A549 (cell line): ENCODE data around the gene NLK. TPM values are rescaled to one million over a fixed set of nuclear protein-coding genes. Genes with fewer than 3 reads are reported as not detected.

ENCODE experiments used
- ATAC-seq, 2 experiments: fragments of 200-7000 bp in 1 of 2; fragments of >200 bp in 1 of 2; cut with Nextera tagmentation in 1 of 2; cut with Tn5 transposase in 1 of 2; 3 replicates each; pipeline versions ENCODE4 v1.8.0 to v1.9.1; 2018 to 2020; ENCODE audit warnings: mild to moderate bottlenecking in 1 of 2, moderate library complexity in 1 of 2
- CTCF ChIA-PET: fragments of 300-600 bp; sonication (Branson Sonifier 250); formaldehyde crosslinking; extraction: SDS; loops from one replicate; lab custom pipeline; 2021; ENCODE audit warnings: antibody characterized with exemption, inconsistent platforms; lab: Yijun Ruan, JAX
- POLR2A ChIA-PET: fragments of 350-600 bp; formaldehyde crosslinking; extraction: SDS; loops from one replicate; lab custom pipeline; 2021; ENCODE audit warnings: antibody characterized with exemption, inconsistent platforms; lab: Yijun Ruan, JAX
- DNase-seq, 2 experiments: peaks; one replicate each; pipeline versions ENCODE4 v3.0.0 to v3.0.0-alpha.2; 2011 to 2016; ENCODE audit warnings: low read depth in 1 of 2, low spot score in 1 of 2
- FAIRE-seq: peaks from 2 replicates; lab custom pipeline; 2011; peaks lifted over from hg19 to GRCh38; lab: Jason Lieb, UNC
- H3K27ac ChIP-seq, 2 experiments: fragments of >200 bp; sonication (Bioruptor Twin); formaldehyde crosslinking; 3 replicates each; pipeline ENCODE4 v1.5.1; 2016 to 2017
- H3K4me1 ChIP-seq: fragments of >200 bp; sonication (Bioruptor Twin); formaldehyde crosslinking; 3 replicates; pipeline ENCODE4 v1.6.1; 2016
- H3K4me2 ChIP-seq: fragments of >200 bp; sonication (Bioruptor Twin); formaldehyde crosslinking; 3 replicates; pipeline ENCODE4 v1.6.1; 2016
- H3K4me3 ChIP-seq: fragments of >200 bp; sonication (Bioruptor Twin); formaldehyde crosslinking; 3 replicates; pipeline ENCODE4 v1.5.1; 2016
- H3K9me3 ChIP-seq: fragments of >200 bp; sonication (Bioruptor Twin); formaldehyde crosslinking; 3 replicates; pipeline ENCODE4 v1.6.1; 2016
- ATOH8 ChIP-seq: fragments of 250-450 bp; sonication (Bioruptor Pico); IDR thresholded peaks from 2 replicates; pipeline ENCODE4 v1.5.0; 2020; ENCODE audit warnings: low read depth, mild to moderate bottlenecking, moderate library complexity
- BCL3 ChIP-seq: fragments of >200 bp; sonication (Bioruptor Twin); formaldehyde crosslinking; IDR thresholded peaks from 3 replicates; pipeline ENCODE4 v1.6.1; 2016
- BHLHE40 ChIP-seq: IDR thresholded peaks from 2 replicates; pipeline ENCODE4 v1.6.1; 2012; ENCODE audit warnings: low read depth, low read length, inconsistent platforms
- CBX2 ChIP-seq: fragments of 200-600 bp; sonication (generic); IDR thresholded peaks from 2 replicates; pipeline ENCODE4 v1.6.1; 2016; ENCODE audit warnings: low read depth, mild to moderate bottlenecking, borderline replicate concordance
- EHMT2 ChIP-seq: fragments of 200-600 bp; sonication (generic); IDR thresholded peaks from 2 replicates; pipeline ENCODE4 v1.6.1; 2016; ENCODE audit warnings: antibody characterized with exemption, low read depth, mild to moderate bottlenecking, moderate library complexity
- EP300 ChIP-seq, 2 experiments: fragments of >200 bp; sonication (Bioruptor Twin); formaldehyde crosslinking; IDR thresholded peaks; 2 replicates in 1 of 2; 3 replicates in 1 of 2; pipeline ENCODE4 v1.6.1; 2016 to 2017
- ESRRA ChIP-seq: fragments of 150-350 bp; IDR thresholded peaks from 2 replicates; pipeline ENCODE4 v1.6.1; 2014; ENCODE audit warnings: mild to moderate bottlenecking, low read length, borderline replicate concordance
- FOXS1 ChIP-seq: fragments of 250-450 bp; sonication (Bioruptor Pico); IDR thresholded peaks from 2 replicates; pipeline ENCODE4 v1.5.0; 2020; ENCODE audit warnings: mild to moderate bottlenecking, moderate library complexity
- GATA3 ChIP-seq: IDR thresholded peaks from 2 replicates; pipeline ENCODE4 v1.6.1; 2012; ENCODE audit warnings: borderline replicate concordance
- HDAC2 ChIP-seq: fragments of 200-600 bp; sonication (generic); IDR thresholded peaks from 2 replicates; pipeline ENCODE4 v1.6.1; 2016
- HEYL ChIP-seq: fragments of 250-450 bp; sonication (Bioruptor Pico); IDR thresholded peaks from 2 replicates; pipeline ENCODE4 v1.8.0; 2021; ENCODE audit warnings: mild to moderate bottlenecking, moderate library complexity
- HMGXB4 ChIP-seq: fragments of 250-450 bp; sonication (Bioruptor Pico); IDR thresholded peaks from 2 replicates; pipeline ENCODE4 v1.5.0; 2021; ENCODE audit warnings: mild to moderate bottlenecking, moderate library complexity, borderline replicate concordance
- HOXB5 ChIP-seq: fragments of 250-450 bp; sonication (Bioruptor Pico); IDR thresholded peaks from 2 replicates; pipeline ENCODE4 v1.5.0; 2020; ENCODE audit warnings: mild to moderate bottlenecking, moderate library complexity
- JUN ChIP-seq, 2 experiments: fragments of >200 bp; sonication (Bioruptor Twin); formaldehyde crosslinking; IDR thresholded peaks; 2 replicates in 1 of 2; 3 replicates in 1 of 2; pipeline ENCODE4 v1.6.1; 2016 to 2017
- NFE2L2 ChIP-seq: fragments of 150-350 bp; conservative IDR thresholded peaks from 2 replicates; pipeline ENCODE4 v1.6.1; 2014; ENCODE audit warnings: low read length
- NR3C1 ChIP-seq: fragments of >200 bp; sonication (Bioruptor Twin); formaldehyde crosslinking; IDR thresholded peaks from 3 replicates; pipeline ENCODE4 v1.6.1; 2017
- PBX3 ChIP-seq: IDR thresholded peaks from 2 replicates; pipeline ENCODE4 v1.6.1; 2012
- RAD21 ChIP-seq, 2 experiments: fragments of >200 bp in 1 of 2; sonication (Bioruptor Twin) in 1 of 2; formaldehyde crosslinking in 1 of 2; IDR thresholded peaks in 1 of 2; conservative IDR thresholded peaks in 1 of 2; 2 replicates in 1 of 2; 3 replicates in 1 of 2; pipeline ENCODE4 v1.6.1; 2012 to 2018; ENCODE audit warnings: inconsistent platforms in 1 of 2
- RCOR1 ChIP-seq: fragments of 150-350 bp; IDR thresholded peaks from 2 replicates; pipeline ENCODE4 v1.6.1; 2014; ENCODE audit warnings: antibody characterized with exemption, low read length, low read depth
- TP53 ChIP-seq: fragments of 250-450 bp; sonication (Bioruptor Pico); IDR thresholded peaks from 2 replicates; pipeline ENCODE4 v1.5.0; 2021; ENCODE audit warnings: mild to moderate bottlenecking, moderate library complexity
- ZC3H11A ChIP-seq: fragments of 450-650 bp; IDR thresholded peaks from 2 replicates; pipeline ENCODE4 v1.6.1; 2014; ENCODE audit warnings: antibody characterized with exemption, mild to moderate bottlenecking
- ZFP36 ChIP-seq: fragments of 450-650 bp; IDR thresholded peaks from 2 replicates; pipeline ENCODE4 v1.6.1; 2014; ENCODE audit warnings: borderline replicate concordance; ENCODE audit not compliant: partially characterized antibody
- WGBS: methylation state at CpG from one replicate; pipeline ENCODE4 v1.1.6; 2017; ENCODE audit errors: missing lambda C conversion rate; 5-methylcytosine and 5-hydroxymethylcytosine counted together
- polyA plus RNA-seq, 4 experiments: library from polyadenylated mRNA; depleted of rRNA in 3 of 4; stranded (reverse); fragments of >200 nt; fragmentation: RNase III in 1 of 4; extraction: RNeasy Plus Mini Kit Qiagen cat#74134 plus additional on column Dnase treatment in 1 of 4; gene quantifications; 2 replicates in 3 of 4; 3 replicates in 1 of 4; pipeline ENCODE4 v1.2.3, GENCODE V29; 2011 to 2017

The NLK gene
- polyA plus RNA-seq, 2 of the 4 experiments (the other 2 are of a cell fraction) = 11.8 to 26.5 TPM

GRCh38 chr17:27997044-27997401 lies 45.5 kb upstream of the NLK start:
- no peaks in the 10 kb centered on the region for H3K4me1 ChIP-seq
- CTCF ChIA-PET = interaction anchor here (0.9 to 1.2 kb wide), 3 partner anchors 15 to 37 kb away, joined by 3 to 4 read pairs (median 4); no protein-coding TSS in a partner anchor
- FAIRE-seq (no peak), ATAC-seq (no peak), DNase-seq (no peak)
- POLR2A ChIA-PET = interaction anchor here (0.6 kb wide), 1 partner anchor 55 kb away, joined by 4 read pairs; no protein-coding TSS in a partner anchor
- no peak overlapping the region for H3K4me3 ChIP-seq
- no peak overlapping the region for H3K4me2 ChIP-seq
- no peak for TF ChIP-seq NR3C1
- no peak for TF ChIP-seq BHLHE40
- TF ChIP-seq JUN (IDR thresholded peaks at IDR 0.05) = no peak
- TF ChIP-seq HOXB5 = no peak
- TF ChIP-seq ZFP36 = no peak
- TF ChIP-seq NFE2L2 = no peak
- no peak for TF ChIP-seq EP300 (IDR thresholded peaks at IDR 0.05)
- TF ChIP-seq EHMT2 = no peak
- no peak for TF ChIP-seq PBX3
- TF ChIP-seq HDAC2 = no peak
- no peak for TF ChIP-seq FOXS1 (CRISPR knock-in tag)
- TF ChIP-seq TP53 (CRISPR knock-in tag) = no peak
- no peak for TF ChIP-seq ATOH8 (CRISPR knock-in tag)
- TF ChIP-seq HMGXB4 = no peak
- no peaks in the 10 kb centered on the region for H3K9me3 ChIP-seq
- no peak overlapping the region for H3K27ac ChIP-seq

- H3K4me1 ChIP-seq = no peaks in the 10 kb centered on the region
- no peak overlapping the region for H3K27ac ChIP-seq
- POLR2A ChIA-PET = no interaction called here
- no peaks in the 10 kb centered on the region for H3K9me3 ChIP-seq
- 45% methylated on average over 3 of the region's 3 CpGs for WGBS
- no peak for FAIRE-seq
- TF ChIP-seq ATOH8 (CRISPR knock-in tag) = no peak
- TF ChIP-seq RAD21 (conservative IDR thresholded peaks at IDR 0.05 in 1 of 2, IDR thresholded peaks at IDR 0.05 in 1 of 2) = no peak
- no peak for TF ChIP-seq NFE2L2
- TF ChIP-seq ESRRA = no peak
- TF ChIP-seq CBX2 = no peak
- TF ChIP-seq RCOR1 = no peak
- no peak for TF ChIP-seq HEYL (CRISPR knock-in tag)
- no peak for TF ChIP-seq ZC3H11A
- TF ChIP-seq HDAC2 = no peak
- TF ChIP-seq BCL3 = no peak
- TF ChIP-seq GATA3 = no peak
- TF ChIP-seq BHLHE40 = no peak
- no peak for TF ChIP-seq HOXB5
- TF ChIP-seq TP53 (CRISPR knock-in tag) = no peak
- TF ChIP-seq, all 56 proteins: peak for 0
- no peak overlapping the region for H3K4me3 ChIP-seq
- DNase-seq (no peak), ATAC-seq (no peak)
- no peak overlapping the region for H3K4me2 ChIP-seq
- CTCF ChIA-PET = interaction anchor here (0.9 to 1.2 kb wide), 4 partner anchors 8 to 37 kb away, joined by 3 to 4 read pairs (median 4); no protein-coding TSS in a partner anchor
These were observed 45.0 kb upstream of the NLK start for GRCh38 chr17:27997522-27997921.
